Activated naive CD4-positive, alpha-beta T cell treated with anti-CD3 and anti-CD28 coated beads, Interleukin-2, amount 50 U/mL, for 72 hours (primary cell): Measurements from ENCODE around the gene VAV3. TPM values are rescaled to one million over a fixed set of nuclear protein-coding genes. Genes with fewer than 3 reads are reported as not detected.

ENCODE experiments used
- ATAC-seq, 2 donors: fragments of 150-1000 bp; cut with Tn5 transposase; 2 replicates each; pipeline ENCODE4 v1.10.0; 2021; ENCODE audit warnings: mild to moderate bottlenecking in 2 of 2, moderate library complexity in 2 of 2
- DNase-seq, 2 donors: peaks; one replicate each; pipeline ENCODE4 v3.0.0; 2021 to 2022; ENCODE audit warnings: low spot score in 2 of 2
- H3K27ac Mint-ChIP-seq, 2 donors: one replicate each; pipeline ENCODE4 v1.8.0; 2022; ENCODE audit warnings: mild to moderate bottlenecking in 2 of 2, mixed read lengths in 2 of 2
- H3K36me3 Mint-ChIP-seq, 2 donors: one replicate each; pipeline ENCODE4 v1.8.0; 2022; ENCODE audit warnings: mixed read lengths in 2 of 2
- H3K9me3 Mint-ChIP-seq, 2 donors: one replicate each; pipeline ENCODE4 v1.8.0; 2022; ENCODE audit warnings: mixed read lengths in 2 of 2
- total RNA-seq, 2 donors: library from RNA; stranded (reverse); gene quantifications; one replicate each; pipeline ENCODE4 v1.2.3, GENCODE V29; 2022

The VAV3 gene
- total RNA-seq, 2 donors from 2014 or later = 1.8 to 4.7 TPM

DNA sequence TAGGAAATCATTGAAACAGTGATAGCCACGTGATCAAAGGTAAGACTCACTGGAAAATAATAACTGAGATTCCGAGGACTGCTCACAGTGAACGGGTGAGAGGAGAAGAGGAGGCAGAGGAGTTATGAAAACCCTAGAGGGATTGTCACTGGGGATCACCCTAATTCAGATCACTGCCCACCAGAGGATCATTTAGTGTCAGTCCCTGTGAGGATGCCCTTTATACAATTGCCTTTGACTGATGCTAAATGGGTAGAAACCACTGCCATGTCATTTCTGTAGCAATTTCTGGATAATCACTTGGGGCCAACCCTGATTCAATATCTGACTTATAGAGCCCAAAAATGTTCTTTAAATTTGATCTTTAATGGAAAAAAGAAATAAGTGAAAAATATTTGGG is 14.1 kb upstream of the VAV3 start:
- peak in 1 of 2 donors; percentile 41 for ATAC-seq
- no peak overlapping the region for H3K27ac Mint-ChIP-seq

DNA sequence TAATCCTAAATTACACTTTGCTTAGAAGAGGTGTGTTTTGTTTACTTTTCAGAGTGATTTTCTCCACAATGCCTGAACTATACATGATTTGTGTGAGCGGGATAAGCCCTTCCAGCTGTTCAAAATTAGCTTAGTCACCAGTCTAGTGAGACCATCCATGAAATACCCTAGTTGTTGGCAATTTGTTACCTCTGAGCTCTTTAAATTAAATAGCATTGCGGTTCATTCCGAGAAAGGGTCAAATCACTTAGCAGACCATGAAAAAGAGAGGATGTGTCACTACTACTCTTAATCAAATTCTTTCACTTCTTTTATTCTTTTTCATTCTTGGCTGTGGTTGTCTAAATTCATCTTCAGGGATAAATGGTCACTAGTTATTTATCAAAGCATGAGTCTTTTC is 11.9 kb upstream of the VAV3 start:
- H3K36me3 Mint-ChIP-seq = no peaks in the 10 kb centered on the region
- no peaks in the 10 kb centered on the region for H3K9me3 Mint-ChIP-seq
- H3K27ac Mint-ChIP-seq = no peak overlapping the region
- ATAC-seq (peak in 1 of 2 donors; percentile 32), DNase-seq (no peak)

More for the DNA sequence above, 14.1 kb upstream of the VAV3 start:
- DNase-seq = no peak
- H3K36me3 Mint-ChIP-seq = no peaks in the 10 kb centered on the region
- H3K9me3 Mint-ChIP-seq = no peaks in the 10 kb centered on the region

DNA sequence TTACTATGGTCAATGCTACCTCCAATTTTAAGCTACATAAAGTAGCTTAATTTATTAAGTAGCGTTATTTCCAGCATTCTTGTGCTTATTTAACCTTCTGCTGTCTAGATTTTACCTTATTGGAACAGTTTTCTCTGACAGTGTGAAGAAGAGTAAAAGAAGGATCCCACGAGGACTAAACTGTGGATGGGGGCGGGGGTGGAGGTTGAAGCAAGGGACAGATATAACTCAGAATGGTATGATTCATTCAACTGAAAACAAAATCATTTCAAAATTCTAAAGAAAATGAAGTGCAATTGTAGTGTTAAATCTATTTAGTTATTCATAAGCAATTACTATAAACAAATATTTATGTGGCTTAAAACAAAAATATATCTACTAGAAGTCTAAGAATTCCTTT is 11.5 kb upstream of the VAV3 start:
- ATAC-seq (peak in 1 of 2 donors; percentile 81), DNase-seq (no peak)
- no peaks in the 10 kb centered on the region for H3K36me3 Mint-ChIP-seq
- no peaks in the 10 kb centered on the region for H3K9me3 Mint-ChIP-seq
- no peak overlapping the region for H3K27ac Mint-ChIP-seq

DNA sequence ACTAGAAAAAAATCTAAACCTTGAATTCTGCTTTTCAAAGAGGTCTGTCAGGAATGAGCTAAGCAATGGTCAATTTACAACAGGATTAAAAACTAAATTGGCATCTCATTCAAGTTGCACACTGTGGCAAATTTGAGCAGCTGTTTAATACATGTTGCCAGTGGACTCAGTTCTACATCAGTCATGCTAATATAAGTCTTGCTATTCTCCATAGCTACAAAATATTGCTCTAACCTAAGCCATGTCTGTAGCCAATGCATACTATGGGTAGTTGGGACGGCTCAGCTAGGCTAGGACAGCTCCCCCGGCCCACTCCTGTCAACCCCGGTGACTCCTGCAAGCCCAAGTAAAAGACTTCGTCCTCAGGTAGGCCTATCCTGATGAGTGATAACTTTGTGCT is 10.9 kb upstream of the VAV3 start:
- Mint-ChIP-seq H3K27ac (no peak overlapping the region), H3K36me3 (no peaks in the 10 kb centered on the region), H3K9me3 (no peaks in the 10 kb centered on the region)
- DNase-seq = no peak
- no peak for ATAC-seq

DNA sequence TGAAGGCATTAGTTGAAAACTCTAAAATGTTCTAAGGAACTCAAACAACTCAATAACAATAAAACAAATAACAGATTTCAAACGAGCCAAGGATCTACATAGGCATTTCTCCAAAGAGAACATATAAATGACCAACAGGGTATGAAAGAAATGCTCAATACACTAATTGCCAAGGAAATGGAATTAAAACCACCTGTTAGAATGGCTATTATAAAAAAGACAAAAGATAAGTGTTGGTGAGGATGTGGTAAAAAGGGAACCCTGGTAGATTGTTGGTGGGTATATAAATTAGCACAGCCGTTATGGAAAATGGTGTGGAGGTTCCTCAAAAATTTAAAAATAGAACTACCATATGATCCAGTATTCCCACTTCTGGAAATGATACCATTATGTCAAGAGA is 9.1 kb upstream of the VAV3 start:
- DNase-seq = no peak
- Mint-ChIP-seq H3K9me3 (no peaks in the 10 kb centered on the region), H3K27ac (no peak overlapping the region), H3K36me3 (no peaks in the 10 kb centered on the region)
- ATAC-seq = no peak

DNA sequence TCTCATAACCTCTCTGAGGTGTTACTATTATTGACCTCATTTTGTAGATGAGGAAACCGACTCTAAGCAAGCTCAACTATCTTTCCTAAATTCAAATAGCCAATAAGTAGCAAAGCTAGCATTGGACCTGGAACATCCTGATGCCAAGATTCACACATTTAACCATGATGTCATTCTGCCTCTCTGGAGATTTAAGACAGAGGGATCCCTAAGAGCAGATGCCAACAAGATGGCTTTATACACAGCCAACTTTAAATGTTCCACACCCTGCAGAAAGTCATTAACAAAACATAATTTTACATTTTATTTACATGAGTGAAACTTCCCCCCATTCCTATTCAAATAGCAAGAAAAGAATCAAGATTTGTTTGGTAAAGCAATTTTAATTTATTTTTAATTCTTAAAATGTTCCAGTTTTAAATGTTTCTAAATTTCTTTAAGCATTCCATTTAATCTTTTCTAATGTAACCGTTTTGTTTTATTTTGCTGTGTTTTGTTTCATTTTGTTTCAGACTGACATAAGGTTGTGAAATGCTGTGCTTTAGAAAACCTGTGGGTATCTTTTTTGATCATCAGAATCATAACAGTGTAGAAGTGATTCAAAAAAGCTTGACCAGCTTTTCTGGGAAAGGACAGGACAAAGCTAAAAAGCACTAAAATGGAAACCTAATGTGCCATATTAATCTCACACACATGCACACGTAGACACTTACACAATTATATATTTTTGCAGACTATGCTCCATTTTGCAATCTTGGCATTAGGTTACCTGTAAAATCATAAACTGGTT is 7.6 kb upstream of the VAV3 start:
- H3K9me3 Mint-ChIP-seq = no peaks in the 10 kb centered on the region
- ATAC-seq (no peak), DNase-seq (no peak)
- no peaks in the 10 kb centered on the region for H3K36me3 Mint-ChIP-seq
- H3K27ac Mint-ChIP-seq = no peak overlapping the region

DNA sequence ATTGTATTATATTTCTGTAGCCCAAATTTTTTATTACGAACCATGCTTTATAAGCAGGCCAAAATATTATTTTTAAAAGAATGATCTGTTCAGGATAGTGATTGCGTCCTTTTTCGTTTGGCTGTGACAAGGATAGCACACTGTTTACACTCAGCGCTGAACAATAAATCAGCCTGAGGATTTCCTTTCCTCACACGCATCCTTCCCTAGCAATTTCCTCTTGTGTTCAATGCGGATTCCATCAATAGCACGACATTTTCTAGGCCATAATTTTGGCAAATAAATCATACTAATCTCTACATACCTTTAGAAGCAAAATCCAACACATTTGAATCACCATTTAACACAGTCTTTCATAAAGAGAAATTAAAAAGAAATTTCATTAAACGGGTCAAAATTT is 1.6 kb upstream of the VAV3 start:
- DNase-seq = no peak

DNA sequence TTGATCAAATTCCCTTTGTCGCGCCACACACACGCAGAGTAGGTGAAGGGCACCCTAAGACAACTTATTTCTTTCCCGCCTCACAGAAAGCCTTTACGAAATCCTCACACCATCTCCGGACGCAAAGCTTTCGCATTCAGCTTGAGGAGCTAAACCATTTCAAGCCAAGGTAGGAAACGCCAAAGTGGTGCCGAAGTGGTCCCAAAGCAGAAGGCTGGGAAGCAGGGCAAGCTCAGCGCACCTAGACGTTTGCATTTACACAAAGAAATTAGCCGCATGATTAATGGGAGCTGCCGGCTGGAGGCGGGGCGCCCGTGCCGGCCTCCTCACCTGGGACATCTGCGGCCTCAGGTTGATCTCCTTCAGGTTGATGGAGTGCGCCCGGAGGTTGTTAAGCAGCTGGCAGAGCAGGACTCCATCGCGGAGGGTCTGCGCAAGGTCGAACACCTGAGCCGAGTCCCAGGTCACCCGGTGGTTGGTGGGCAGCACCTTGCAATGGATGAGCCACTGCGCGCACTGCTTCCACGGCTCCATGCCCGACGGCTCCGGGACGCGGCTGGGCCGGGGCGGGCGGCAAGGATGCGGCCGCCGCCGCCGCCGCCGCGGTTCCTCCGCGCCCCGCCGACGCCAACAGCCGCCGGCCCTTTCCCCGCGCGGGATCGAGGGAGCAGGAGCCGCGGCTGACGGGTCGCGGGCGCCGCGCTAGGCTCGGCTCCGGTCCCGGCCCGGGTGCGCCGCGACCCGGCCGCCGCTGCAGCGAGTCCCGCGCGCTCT is 457 bp downstream of the VAV3 start:
- Mint-ChIP-seq H3K27ac (peak overlapping the region; percentile 95 to 96), H3K36me3 (peaks cover 0 to 7% of the 10 kb centered on the region in 2 donors), H3K9me3 (peaks cover 0 to 4% of the 10 kb centered on the region in 2 donors)
- DNase-seq (peak; percentile 20 to 56), ATAC-seq (peak; percentile 3 to 8)

More for the DNA sequence above, 1.6 kb upstream of the VAV3 start:
- H3K36me3 Mint-ChIP-seq = peaks cover 0 to 7% of the 10 kb centered on the region in 2 donors
- no peaks in the 10 kb centered on the region for H3K9me3 Mint-ChIP-seq
- no peak for ATAC-seq
- H3K27ac Mint-ChIP-seq = no peak overlapping the region

DNA sequence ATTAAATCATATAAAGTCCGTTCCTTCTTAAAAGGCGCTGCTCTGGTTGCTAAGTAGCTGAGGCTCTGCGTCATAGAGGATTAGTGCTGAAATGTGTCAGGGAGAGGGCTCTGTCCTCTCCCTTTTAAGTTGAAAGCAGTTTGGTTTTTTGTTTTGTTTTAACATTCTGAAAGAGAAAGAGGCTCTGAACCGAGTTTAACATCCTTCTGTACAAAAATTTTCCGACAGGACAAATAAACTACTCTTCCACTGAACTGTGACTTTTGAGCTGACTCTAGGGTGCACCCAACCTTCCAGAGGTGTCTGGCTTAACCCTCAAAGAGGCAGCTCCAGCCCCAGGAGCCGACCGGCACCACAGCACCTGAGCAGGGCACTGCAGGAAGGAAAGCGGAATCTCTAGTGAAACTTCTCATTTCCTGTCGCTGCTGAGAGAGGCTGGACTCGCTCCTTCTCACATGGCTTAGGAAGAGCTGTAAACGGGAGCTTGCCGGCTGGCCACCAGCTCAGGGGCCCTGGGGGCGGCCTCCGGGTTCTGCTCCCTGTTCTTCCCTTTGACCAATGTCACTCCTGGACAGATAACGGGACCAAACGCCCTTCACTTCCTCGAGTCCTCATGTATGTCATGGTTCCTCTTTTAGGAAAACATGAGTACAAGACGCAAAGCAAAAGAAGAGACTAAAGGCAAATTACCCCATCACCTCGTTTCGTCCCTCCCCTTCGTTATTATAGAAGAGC is 1.2 kb downstream of the VAV3 start:
- Mint-ChIP-seq H3K27ac (peak overlapping the region; percentile 95 to 96), H3K9me3 (peaks cover 0 to 8% of the 10 kb centered on the region in 2 donors), H3K36me3 (peaks cover 0 to 7% of the 10 kb centered on the region in 2 donors)
- peak; percentile 42 to 74 for DNase-seq
- ATAC-seq = peak; percentile 87 to 89

DNA sequence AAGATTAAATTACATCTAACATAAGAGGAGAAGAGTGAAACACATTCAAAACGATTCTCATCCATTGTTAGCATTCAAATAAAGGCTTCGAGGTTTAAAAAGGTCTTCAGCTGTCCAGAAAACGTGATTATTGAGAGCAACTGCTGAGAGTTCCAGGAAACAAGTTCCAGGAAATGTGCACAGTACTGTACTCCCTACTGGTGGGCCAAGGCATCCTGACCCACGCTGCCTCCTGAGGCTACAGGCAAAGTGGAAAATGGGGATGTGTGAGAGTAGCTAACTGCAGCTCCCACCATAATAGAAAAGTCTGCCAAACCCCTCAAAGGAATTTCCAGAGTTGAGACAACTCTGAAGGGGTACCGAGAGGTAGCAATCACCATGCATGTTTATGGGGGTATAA is 2.0 kb downstream of the VAV3 start:
- Mint-ChIP-seq H3K27ac (peak overlapping the region in 1 of 2 donors; percentile 96), H3K9me3 (peaks cover 0 to 8% of the 10 kb centered on the region in 2 donors), H3K36me3 (peaks cover 0 to 7% of the 10 kb centered on the region in 2 donors)
- no peak for ATAC-seq
- no peak for DNase-seq

DNA sequence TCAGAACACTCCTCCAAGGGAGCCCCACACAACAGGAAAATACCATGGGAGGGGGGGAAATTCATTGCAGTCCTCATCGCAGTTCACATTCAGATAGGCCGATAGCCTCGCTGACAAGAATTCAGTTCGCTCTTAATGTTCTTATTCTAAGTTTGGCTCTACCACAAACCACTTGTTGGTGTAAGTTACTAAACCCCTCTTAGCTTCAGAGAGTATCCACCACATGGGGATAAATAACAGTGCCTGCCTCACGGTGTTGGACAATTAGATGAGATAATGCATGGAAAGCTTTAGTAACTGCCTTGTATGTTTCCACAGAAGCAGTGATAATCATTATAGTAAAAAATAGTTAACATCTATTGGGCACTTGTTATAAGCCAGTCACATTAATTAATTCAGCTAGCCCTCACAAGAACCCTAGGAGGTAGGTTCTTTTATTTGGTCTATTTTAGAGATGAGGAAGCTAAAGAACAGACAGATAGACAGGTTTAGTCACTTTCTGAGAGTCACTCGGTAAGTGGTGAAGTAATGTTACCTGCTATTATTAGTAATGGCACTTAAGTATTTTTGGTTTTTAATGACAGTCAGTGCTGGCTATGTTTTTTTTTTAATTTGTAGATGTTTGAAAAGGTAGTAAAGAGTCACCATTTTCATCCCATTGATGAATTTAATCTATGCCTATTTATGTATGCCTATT is 10.1 kb downstream of the VAV3 start:
- no peak overlapping the region for H3K27ac Mint-ChIP-seq
- no peak for DNase-seq
- ATAC-seq = peak in 1 of 2 donors; percentile 28
- peaks cover 0 to 7% of the 10 kb centered on the region in 2 donors for H3K9me3 Mint-ChIP-seq
- H3K36me3 Mint-ChIP-seq = no peaks in the 10 kb centered on the region

DNA sequence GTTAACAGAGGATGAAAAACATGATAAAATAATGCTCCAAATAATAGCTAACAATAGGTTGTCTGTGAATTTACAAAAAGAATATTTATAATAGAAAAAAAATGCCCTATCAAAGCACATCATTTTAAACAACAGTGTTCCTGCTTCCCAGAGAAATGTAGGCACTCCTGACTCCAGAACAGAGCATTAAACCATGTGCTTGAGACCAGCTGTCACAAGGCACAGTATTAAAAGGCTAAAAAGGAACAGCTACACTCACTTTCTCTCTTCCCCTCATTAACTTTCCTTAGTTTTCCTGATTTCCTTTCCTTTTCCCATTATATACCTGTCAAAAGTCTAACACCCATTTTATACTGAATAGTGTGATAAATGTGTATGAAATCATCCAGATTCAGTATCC is 10.9 kb downstream of the VAV3 start:
- Mint-ChIP-seq H3K27ac (no peak overlapping the region), H3K9me3 (no peaks in the 10 kb centered on the region), H3K36me3 (no peaks in the 10 kb centered on the region)
- DNase-seq = no peak
- ATAC-seq = no peak

DNA sequence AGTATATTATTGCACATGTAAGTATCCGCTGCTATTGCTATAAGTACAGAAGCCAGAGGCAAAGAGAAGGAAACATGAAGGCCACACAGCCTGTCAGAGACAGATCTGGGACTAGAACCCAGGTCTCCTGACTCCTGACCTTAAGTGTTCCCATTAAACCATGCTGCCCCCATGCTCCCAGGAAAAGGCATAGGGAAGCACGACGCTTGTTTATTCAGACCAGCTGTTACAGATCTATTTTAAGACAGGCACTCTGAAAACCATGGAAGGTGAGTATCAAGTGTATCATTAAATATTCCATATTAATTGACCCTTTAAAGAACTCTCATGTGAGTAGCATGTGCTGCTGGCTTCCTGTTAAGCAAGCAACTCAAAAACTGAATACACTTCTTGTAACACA is 11.4 kb downstream of the VAV3 start:
- no peak for ATAC-seq
- Mint-ChIP-seq H3K27ac (no peak overlapping the region), H3K36me3 (no peaks in the 10 kb centered on the region), H3K9me3 (no peaks in the 10 kb centered on the region)
- no peak for DNase-seq

DNA sequence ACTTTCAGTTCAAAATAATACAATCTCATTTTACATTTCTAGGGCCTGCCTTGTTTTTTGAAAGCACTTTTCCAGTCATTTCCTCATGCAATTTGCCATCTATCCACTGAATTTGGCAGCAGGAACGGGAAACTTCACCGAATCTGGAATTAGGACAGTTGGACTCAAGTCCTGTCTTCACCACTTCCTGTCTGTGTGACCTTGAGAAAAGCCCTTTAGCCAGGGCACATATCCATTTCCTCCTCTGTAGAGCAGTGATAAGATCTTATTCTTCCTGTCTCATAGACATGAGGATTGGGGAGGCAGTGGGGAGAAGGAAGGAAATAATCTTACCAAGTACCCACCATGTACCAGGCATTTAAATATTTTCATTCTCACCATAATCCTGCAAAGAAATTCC is 12.0 kb downstream of the VAV3 start:
- Mint-ChIP-seq H3K36me3 (no peaks in the 10 kb centered on the region), H3K9me3 (no peaks in the 10 kb centered on the region), H3K27ac (no peak overlapping the region)
- no peak for DNase-seq
- no peak for ATAC-seq

DNA sequence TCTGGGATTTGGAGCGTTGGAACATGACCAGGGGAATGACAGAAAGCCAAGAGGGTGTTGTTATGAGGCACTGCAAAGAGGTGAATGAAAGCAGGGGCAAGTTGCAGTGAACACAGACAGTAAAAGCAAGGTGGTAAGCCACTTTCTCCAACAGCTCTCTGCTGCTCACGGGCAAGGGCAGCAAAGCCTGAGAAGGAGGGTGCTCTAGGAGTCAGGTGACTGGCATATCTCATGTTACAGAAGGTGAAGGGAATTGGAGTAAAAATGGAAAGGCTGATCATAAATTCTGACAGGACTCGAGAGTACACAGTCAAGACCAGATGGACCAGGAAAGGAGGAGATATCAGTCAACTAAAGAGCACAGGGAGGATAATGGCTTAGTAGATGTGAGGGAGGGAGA is 14.5 kb downstream of the VAV3 start:
- no peak for ATAC-seq

DNA sequence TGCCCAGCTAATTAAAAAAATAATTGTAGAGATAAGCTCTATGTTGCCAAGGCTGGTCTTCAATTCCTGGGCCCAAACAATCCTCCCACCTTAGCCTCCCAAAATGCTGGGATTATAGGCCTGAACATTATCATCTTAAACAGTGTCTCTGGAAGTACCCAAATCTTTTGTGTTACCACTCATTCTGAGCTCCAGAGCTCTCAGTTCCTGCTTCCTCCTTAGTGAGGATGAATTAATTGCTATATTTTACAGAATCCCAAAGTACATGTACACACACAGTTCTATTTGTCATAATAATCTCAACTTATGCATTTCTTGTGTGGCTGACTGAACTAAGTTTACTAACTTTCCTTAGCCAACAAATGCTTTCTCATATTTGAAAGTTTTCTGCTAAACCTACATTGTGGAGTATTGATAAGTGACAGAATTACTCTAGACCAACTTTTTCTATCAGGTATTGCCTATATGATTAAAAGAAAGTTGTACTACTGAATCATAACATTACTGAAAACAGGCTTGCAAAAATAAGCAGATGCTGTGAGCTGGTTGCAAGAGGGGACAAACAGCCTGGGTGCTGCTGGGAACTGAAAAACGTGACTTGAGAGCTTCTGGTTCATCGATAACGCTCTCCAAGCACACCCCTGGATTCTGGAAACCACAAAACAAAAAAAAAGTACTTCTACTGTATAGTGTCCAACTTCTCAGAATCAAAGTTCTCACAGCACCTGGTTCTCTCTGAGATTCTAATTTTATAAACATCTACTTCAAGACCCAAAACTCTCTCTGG is 15.3 kb downstream of the VAV3 start:
- no peaks in the 10 kb centered on the region for H3K9me3 Mint-ChIP-seq
- ATAC-seq = peak; percentile 37 to 84
- H3K27ac Mint-ChIP-seq = no peak overlapping the region
- no peak for DNase-seq
- H3K36me3 Mint-ChIP-seq = no peaks in the 10 kb centered on the region

More for the DNA sequence above, 14.5 kb downstream of the VAV3 start:
- H3K36me3 Mint-ChIP-seq = no peaks in the 10 kb centered on the region
- no peak overlapping the region for H3K27ac Mint-ChIP-seq
- H3K9me3 Mint-ChIP-seq = no peaks in the 10 kb centered on the region
- DNase-seq = no peak
